GM23338 (cell line): ENCODE results near the gene FCHSD2. TPM values are rescaled to one million over a fixed set of nuclear protein-coding genes. Genes with fewer than 3 reads are reported as not detected.

Experiments used
- ATAC-seq: fragments of 200-7000 bp; cut with Tn5 transposase; 3 replicates; pipeline ENCODE4 v1.9.1; 2020
- DNase-seq: peaks from one replicate; pipeline ENCODE4 v3.0.0-alpha.2; 2015; ENCODE audit warnings: low spot score
- H2AFZ ChIP-seq: fragments of 200-600 bp; sonication (generic); 2 replicates; pipeline ENCODE4 v1.8.0; 2016; ENCODE audit warnings: antibody characterized with exemption, mild to moderate bottlenecking, moderate library complexity
- H3F3A ChIP-seq: fragments of 200-600 bp; sonication (generic); replicated peaks from 2 replicates; pipeline ENCODE4 v1.8.0; 2017; ENCODE audit warnings: antibody characterized with exemption, mixed run types, low read depth
- H3K27ac ChIP-seq: fragments of 200-600 bp; sonication (generic); 2 replicates; pipeline ENCODE4 v1.6.1; 2016; ENCODE audit warnings: low read depth
- H3K27me3 ChIP-seq: fragments of 200-600 bp; sonication (generic); 2 replicates; pipeline ENCODE4 v1.8.0; 2016; ENCODE audit warnings: mild to moderate bottlenecking, mixed run types, moderate library complexity; ENCODE audit not compliant: insufficient read depth
- H3K36me3 ChIP-seq: fragments of 200-600 bp; sonication (generic); 2 replicates; pipeline ENCODE4 v1.8.0; 2016; ENCODE audit warnings: mild to moderate bottlenecking; ENCODE audit not compliant: insufficient read depth
- H3K4me1 ChIP-seq: fragments of 200-600 bp; sonication (generic); 2 replicates; pipeline ENCODE4 v1.8.0; 2016; ENCODE audit warnings: mild to moderate bottlenecking, moderate library complexity; ENCODE audit not compliant: insufficient read depth
- H3K4me2 ChIP-seq: fragments of 200-600 bp; sonication (generic); 2 replicates; pipeline ENCODE4 v1.7.1; 2017; ENCODE audit warnings: mixed run types
- H3K4me3 ChIP-seq: fragments of 200-600 bp; sonication (generic); 2 replicates; pipeline ENCODE4 v1.6.1; 2016; ENCODE audit warnings: mixed run types
- H3K79me2 ChIP-seq: fragments of 200-600 bp; sonication (generic); replicated peaks from 2 replicates; pipeline ENCODE4 v1.8.0; 2017; ENCODE audit warnings: mild to moderate bottlenecking; ENCODE audit not compliant: insufficient read depth
- H3K9me2 ChIP-seq: fragments of 200-600 bp; sonication (generic); 2 replicates; pipeline ENCODE4 v1.8.0; 2017; ENCODE audit not compliant: insufficient read depth
- H4K20me1 ChIP-seq: fragments of 200-600 bp; sonication (generic); replicated peaks from 2 replicates; pipeline ENCODE4 v1.8.0; 2017; ENCODE audit warnings: mild to moderate bottlenecking; ENCODE audit not compliant: insufficient read depth
- H3K27ac Mint-ChIP-seq: 2 replicates; pipeline ENCODE4 v1.8.0; 2020; ENCODE audit warnings: inconsistent platforms, mild to moderate bottlenecking, moderate library complexity, mixed read lengths
- H3K27me3 Mint-ChIP-seq: 3 replicates; pipeline ENCODE4 v1.8.0; 2022; ENCODE audit warnings: low read depth, mild to moderate bottlenecking, moderate library complexity, mixed read lengths, inconsistent platforms; ENCODE audit not compliant: insufficient read depth, poor library complexity
- H3K36me3 Mint-ChIP-seq: 3 replicates; pipeline ENCODE4 v1.8.0; 2021; ENCODE audit warnings: low read depth, mild to moderate bottlenecking, inconsistent platforms, moderate library complexity, mixed read lengths
- H3K4me1 Mint-ChIP-seq: 3 replicates; pipeline ENCODE4 v1.8.0; 2020; ENCODE audit warnings: mild to moderate bottlenecking, inconsistent platforms, mixed read lengths
- H3K4me3 Mint-ChIP-seq: 3 replicates; pipeline ENCODE4 v1.8.0; 2021; ENCODE audit warnings: moderate library complexity, mild to moderate bottlenecking, inconsistent platforms, mixed read lengths
- H3K9me3 Mint-ChIP-seq: 3 replicates; pipeline ENCODE4 v1.8.0; 2020; ENCODE audit warnings: moderate library complexity, mild to moderate bottlenecking, inconsistent platforms, mixed read lengths
- CREB1 ChIP-seq: fragments of 250-450 bp; sonication (Bioruptor Pico); IDR thresholded peaks from 2 replicates; pipeline ENCODE4 v1.5.0; 2020; ENCODE audit warnings: low read depth, mild to moderate bottlenecking, moderate library complexity
- CTCF ChIP-seq, 2 experiments: fragments of 200-600 bp in 1 of 2; sonication (generic) in 1 of 2; conservative IDR thresholded peaks; 2 replicates each; pipeline versions ENCODE4 v1.5.1 to v1.6.1; 2016 to 2017; ENCODE audit warnings: antibody characterized with exemption in 2 of 2, low read depth in 2 of 2, mild to moderate bottlenecking in 2 of 2, moderate library complexity in 1 of 2
- EZH2phosphoT487 ChIP-seq: fragments of 200-600 bp; sonication (generic); IDR thresholded peaks from one replicate; pipeline ENCODE4 v1.8.1; 2018; ENCODE audit warnings: antibody characterized with exemption; ENCODE audit not compliant: unreplicated experiment
- JUNB ChIP-seq: IDR thresholded peaks from one replicate; pipeline ENCODE4 v1.6.1; 2016; ENCODE audit warnings: antibody characterized with exemption; ENCODE audit not compliant: unreplicated experiment
- NANOG ChIP-seq: IDR thresholded peaks from 2 replicates; pipeline ENCODE4 v1.6.1; 2016; ENCODE audit warnings: antibody characterized with exemption, borderline replicate concordance
- REST ChIP-seq: IDR thresholded peaks from one replicate; pipeline ENCODE4 v1.6.1; 2018; ENCODE audit warnings: antibody characterized with exemption; ENCODE audit not compliant: unreplicated experiment
- STAT1 ChIP-seq: IDR thresholded peaks from one replicate; pipeline ENCODE4 v1.6.1; 2016; ENCODE audit warnings: antibody characterized with exemption; ENCODE audit not compliant: unreplicated experiment
- ZNF114 ChIP-seq: fragments of 250-450 bp; sonication (Bioruptor Pico); IDR thresholded peaks from 2 replicates; pipeline ENCODE4 v1.5.0; 2020; ENCODE audit warnings: mild to moderate bottlenecking, moderate library complexity
- ZNF331 ChIP-seq: fragments of 250-450 bp; sonication (Bioruptor Pico); IDR thresholded peaks from 2 replicates; pipeline ENCODE4 v1.5.0; 2020; ENCODE audit warnings: low read depth, mild to moderate bottlenecking, moderate library complexity
- ZNF462 ChIP-seq: fragments of 250-450 bp; sonication (Bioruptor Pico); IDR thresholded peaks from 2 replicates; pipeline ENCODE4 v1.5.0; 2020; ENCODE audit warnings: mild to moderate bottlenecking, moderate library complexity
- polyA plus RNA-seq: library from polyadenylated mRNA; unstranded; fragments of >200 nt; fragmentation: Nextera tagmentation; extraction: Ambion mirVana; gene quantifications from 2 replicates; pipeline ENCODE4 v1.2.1, GENCODE V29; 2016
- total RNA-seq: library from RNA; depleted of rRNA; stranded (reverse); fragments of >200 nt; shearing (Covaris generic); gene quantifications from 2 replicates; pipeline ENCODE4 v1.2.3, GENCODE V29; 2014
- TF ChIP-seq, protein P1 (sequence below): IDR thresholded peaks from 2 replicates; pipeline ENCODE4 v1.6.1; 2016; ENCODE audit warnings: antibody characterized with exemption

FCHSD2 gene
- total and polyA plus RNA-seq, 2 experiments from 2014 or later: 3.6 to 5.2 TPM

DNA sequence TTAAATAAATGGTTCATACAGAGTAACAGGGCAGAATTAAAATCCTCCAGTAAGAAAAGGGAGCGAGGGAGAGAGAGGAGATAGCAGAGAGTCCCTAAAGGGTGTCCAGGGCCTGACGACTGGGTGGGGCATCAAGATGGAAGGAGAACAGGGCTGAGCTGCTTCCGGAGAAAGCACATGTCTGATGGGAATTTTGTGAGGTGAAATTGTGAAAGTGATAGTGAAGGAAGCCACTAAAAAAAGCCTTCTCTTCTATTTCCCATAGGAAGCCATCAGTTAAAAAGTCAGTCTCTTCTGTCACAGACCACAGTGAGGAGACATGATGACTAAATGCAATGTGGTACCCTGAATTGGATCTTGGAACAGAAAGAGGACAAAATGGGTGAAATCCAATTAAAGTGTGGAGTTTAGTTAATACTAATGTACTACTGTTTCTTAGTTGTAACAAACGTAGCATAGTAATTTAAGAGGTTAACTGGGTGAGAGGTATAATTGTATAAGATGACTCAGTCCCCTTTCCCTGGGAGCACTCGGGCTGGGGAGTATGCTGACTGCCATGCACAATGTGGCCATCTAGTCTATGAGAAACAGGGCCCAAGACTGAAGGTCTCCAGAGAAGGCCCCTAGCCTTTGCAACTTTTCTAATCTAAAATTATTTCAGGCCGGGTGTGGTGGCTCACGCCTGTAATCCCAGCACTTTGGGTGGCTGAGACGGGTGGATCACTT lies 29.5 kb upstream of the FCHSD2 start (continued):
- TF ChIP-seq CREB1 (CRISPR knock-in tag) (no peak), NANOG (no peak), REST (no peak), ZNF331 (CRISPR knock-in tag) (no peak), EZH2phosphoT487 (no peak), JUNB (no peak)
- TF ChIP-seq, protein P1, sequence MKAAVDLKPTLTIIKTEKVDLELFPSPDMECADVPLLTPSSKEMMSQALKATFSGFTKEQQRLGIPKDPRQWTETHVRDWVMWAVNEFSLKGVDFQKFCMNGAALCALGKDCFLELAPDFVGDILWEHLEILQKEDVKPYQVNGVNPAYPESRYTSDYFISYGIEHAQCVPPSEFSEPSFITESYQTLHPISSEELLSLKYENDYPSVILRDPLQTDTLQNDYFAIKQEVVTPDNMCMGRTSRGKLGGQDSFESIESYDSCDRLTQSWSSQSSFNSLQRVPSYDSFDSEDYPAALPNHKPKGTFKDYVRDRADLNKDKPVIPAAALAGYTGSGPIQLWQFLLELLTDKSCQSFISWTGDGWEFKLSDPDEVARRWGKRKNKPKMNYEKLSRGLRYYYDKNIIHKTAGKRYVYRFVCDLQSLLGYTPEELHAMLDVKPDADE: no peak

DNA sequence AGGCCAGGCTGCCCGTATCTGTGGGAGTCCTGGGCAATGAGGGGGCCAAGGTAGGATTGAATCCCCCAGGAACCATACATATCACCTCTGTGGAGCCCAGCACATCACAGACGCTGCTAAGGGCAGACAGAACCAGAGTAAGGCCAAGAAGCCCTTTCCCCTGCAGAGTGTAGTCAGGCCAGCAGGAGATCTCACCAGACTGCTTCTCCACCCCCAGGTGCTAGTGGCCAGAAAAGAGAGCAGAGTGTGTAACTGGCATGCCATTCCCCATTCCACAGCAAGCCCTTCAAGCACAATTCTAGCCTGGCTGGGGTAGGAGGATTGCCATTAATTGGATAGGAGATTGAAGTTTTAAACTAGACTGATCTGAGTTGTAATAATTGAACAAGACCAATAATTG lies 28.0 kb upstream of the FCHSD2 start:
- Histone ChIP-seq H3F3A (no peaks in the 10 kb centered on the region), H3K4me2 (no peak overlapping the region), H3K9me2 (no peaks in the 10 kb centered on the region), H2AFZ (no peak overlapping the region), H3K4me1 (no peaks in the 10 kb centered on the region), H4K20me1 (no peaks in the 10 kb centered on the region), H3K27me3 (no peaks in the 10 kb centered on the region), H3K4me3 (no peak overlapping the region), H3K36me3 (no peaks in the 10 kb centered on the region), H3K79me2 (no peaks in the 10 kb centered on the region), H3K27ac (no peak overlapping the region)
- Mint-ChIP-seq H3K27me3 (peaks cover 7% of the 10 kb centered on the region), H3K4me3 (no peak overlapping the region; the same call in 2 of the 3 replicates), H3K9me3 (no peaks in the 10 kb centered on the region), H3K36me3 (no peaks in the 10 kb centered on the region), H3K27ac (no peak overlapping the region), H3K4me1 (peaks cover 16% of the 10 kb centered on the region)
- ATAC-seq: peak; percentile 56
- no peak for DNase-seq
- no peak for TF ChIP-seq ZNF462 (CRISPR knock-in tag)
- TF ChIP-seq CTCF (conservative IDR thresholded peaks at IDR 0.05; ENCODE audit: low read depth in 2 of 2): no peak
- no peak for TF ChIP-seq NANOG
- no peak for TF ChIP-seq JUNB
- TF ChIP-seq STAT1: no peak
- TF ChIP-seq ZNF114: no peak
